CD4-positive, alpha-beta T cell treated with Interleukin-2 at 100 ng/mL for 4 hours (primary cell): ENCODE data around the gene PDZK1IP1.
"Not testable (repeated sequence)": the region's sequence is repeated elsewhere in the genome, so short reads cannot be mapped to it uniquely, and the experiment has no call there.

Source experiments
- DNase-seq: peaks from one replicate; pipeline ENCODE4 v3.0.0-alpha.2; 2020; ENCODE audit warnings: low spot score

PDZK1IP1 gene

DNA sequence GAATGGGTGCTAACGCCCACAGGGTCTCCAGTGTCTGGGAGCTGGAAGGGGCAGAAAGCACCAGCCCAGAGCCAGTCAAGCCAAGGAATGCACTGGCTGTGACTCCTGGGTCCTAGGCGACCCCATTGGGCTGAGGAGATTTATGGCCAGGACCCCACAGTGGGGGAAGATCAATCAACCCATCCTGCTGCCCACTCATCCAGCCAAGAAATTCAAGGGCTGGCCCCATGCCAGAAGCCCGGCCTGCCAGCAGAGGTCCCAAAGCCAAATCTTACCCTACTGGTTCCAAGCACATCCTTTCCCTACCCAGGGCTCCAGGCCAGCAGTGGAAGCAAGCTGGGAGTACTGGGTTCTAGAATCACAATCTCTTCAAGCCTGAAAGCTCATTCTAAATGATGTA, 6.8 kb upstream of the PDZK1IP1 start:
- no peak for DNase-seq

DNA sequence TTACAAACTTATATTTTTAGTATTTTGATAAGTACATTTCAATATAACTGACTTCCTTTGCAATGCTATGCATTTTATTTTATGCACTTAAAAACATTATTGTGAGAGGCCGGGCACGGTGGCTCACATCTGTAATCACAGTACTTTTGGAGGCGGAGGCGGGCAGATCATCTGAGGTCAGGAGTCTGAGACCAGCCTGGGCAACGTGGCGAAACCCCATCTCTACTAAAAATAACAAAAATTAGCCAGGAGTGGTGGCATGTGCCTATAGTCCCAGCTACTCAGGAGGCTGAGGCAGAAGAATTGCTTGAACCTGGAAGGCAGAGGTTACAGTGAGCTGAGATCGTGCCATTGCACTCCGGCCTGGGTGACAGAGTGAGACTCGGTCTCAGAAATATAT, 6.1 kb upstream of the PDZK1IP1 start:
- DNase-seq: not testable (repeated sequence)

DNA sequence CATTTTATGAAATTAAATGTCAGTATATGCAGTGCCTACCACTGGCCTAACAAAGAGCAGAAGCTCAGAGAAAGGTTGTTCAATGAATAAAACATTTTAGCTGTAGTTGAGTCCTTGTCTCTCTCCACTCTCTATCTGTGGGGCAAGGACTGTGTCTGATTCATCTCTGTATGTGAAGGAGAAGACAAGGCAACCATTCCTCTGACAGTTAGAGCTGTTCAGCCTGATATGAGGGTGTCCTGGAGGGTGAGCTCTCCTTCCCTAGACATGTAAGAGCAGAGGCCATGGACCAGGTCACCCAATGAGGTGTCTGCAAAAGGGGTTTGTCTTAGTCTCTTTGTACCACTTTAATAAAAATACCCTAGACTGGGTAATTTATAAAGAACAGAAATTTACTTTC, 4.5 kb upstream of the PDZK1IP1 start:
- no peak for DNase-seq

DNA sequence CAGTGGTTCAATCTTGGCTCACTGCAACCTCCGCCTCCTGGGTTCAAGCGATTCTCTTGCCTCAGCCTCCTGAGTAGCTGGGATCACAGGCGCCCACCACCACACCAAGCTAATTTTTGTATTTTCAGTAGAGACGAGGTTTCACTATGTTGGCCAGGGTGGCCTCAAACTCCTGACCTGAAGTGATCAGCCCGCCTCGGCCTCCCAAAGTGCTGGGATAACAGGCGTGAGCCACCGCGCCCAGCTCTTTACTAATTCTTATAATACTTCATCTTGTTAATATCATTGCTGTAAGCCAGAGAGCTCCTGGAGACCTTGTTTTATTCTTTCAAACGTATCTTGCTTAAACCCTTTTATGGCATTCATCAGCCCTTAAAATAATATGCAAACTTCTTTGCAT, 3.7 kb upstream of the PDZK1IP1 start:
- DNase-seq: not testable (repeated sequence)

DNA sequence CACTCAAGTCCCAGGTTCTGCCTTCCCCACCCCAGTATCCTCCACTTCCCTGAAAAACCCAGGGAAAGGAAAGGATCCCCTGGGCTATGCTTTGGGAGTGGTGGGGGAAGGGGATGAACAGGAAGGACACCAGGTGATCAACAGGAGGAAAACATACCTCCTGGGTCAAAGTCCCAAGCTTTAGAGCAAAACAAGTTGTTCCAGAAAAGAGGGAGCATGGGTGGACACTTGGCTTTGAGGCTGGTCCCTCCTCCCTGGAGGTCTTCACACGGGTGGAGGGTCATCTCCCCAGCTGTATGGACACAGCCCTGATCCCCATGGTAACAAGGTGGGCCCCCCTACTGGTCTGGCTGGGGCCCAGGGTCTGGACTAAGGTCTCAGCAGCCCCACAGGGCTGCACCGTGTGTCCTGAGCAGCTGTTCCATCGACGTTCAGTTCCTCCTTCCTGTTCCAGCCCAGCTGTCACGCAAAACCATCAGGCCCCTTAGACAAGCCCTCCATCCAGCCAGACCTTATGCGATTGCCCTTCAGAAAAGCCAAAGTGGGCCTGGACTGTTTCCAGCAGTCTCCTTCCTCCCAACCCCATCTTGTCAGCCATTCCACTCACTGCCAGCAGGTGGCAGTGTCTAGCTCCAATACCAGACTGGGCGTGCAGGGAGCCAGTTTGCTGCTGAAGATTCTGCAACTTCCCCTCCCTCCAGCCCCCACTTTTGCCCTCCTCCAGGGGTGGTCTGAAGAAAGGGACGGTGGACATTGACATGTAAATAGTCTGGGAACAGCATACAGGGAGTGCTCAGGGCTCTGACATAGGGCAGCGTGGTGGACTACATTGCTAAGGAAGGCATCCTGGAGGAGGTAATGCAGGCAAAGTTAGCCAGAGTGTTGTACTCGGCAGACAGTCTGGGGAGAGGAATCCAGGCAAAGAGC, 2.9 kb upstream of the PDZK1IP1 start:
- peak; percentile 66 for DNase-seq

DNA sequence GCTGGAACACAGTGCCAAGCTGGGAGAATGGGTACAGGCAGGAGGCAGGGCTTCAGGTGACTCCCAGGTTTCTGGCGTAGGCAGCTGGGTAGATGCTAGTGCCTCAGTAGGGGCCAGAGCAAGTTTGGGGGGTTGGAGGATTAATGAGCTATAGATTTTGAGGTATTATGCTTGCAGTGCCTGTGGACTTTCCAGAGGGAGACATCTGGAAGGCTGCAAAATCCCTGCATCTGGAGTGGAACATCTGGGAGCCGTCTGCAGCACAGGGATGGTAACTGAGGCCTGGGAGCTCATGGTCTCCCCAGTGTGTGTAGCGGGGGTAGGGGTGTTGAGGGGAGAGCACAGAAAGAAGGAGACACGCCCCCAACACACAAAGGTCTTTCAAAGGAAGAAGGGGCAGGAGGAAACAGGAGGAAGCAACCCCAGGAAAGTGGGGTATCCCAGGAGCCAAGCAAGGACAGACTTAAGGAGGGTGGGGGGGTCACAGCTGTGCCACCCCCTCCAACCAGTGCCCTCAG, 2.2 kb upstream of the PDZK1IP1 start:
- no peak for DNase-seq

DNA sequence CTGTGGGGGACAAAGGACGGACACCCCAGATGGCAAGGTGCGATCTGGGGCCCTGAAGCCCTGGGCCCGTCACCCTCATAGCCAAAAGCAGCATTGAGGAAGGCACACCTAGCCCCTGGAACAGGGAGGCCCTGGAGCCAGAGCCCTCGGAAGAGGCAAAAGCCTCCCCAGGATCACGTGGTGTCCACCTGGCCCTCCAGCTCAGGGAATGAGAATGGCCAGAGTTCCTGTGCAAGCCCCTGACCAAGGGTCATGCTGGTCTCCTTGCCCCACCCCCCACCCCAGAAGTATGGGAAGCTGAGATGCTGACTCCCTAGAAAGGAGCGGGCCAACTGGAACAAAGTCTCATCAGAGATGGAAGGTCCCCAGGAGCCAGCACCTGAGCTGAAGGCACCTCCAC, 1.0 kb upstream of the PDZK1IP1 start:
- DNase-seq: no peak

DNA sequence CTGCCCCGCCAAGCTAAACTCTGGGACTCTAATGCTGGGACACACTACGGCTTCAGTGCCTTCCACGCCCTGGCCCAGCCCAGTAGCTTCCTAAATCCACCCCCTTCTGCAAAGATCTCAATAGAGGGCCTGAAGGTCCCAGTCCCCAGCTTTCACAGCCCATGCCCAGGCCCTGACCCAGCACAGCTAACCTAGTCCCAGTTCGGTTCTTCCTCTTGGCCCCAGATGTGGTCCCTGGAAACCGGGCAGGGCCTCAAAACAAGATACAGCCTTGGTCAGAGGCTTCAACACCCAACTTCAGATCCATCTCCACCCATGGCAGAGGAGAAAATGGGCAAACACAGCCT, 646 bp upstream of the PDZK1IP1 start:
- DNase-seq: no peak

DNA sequence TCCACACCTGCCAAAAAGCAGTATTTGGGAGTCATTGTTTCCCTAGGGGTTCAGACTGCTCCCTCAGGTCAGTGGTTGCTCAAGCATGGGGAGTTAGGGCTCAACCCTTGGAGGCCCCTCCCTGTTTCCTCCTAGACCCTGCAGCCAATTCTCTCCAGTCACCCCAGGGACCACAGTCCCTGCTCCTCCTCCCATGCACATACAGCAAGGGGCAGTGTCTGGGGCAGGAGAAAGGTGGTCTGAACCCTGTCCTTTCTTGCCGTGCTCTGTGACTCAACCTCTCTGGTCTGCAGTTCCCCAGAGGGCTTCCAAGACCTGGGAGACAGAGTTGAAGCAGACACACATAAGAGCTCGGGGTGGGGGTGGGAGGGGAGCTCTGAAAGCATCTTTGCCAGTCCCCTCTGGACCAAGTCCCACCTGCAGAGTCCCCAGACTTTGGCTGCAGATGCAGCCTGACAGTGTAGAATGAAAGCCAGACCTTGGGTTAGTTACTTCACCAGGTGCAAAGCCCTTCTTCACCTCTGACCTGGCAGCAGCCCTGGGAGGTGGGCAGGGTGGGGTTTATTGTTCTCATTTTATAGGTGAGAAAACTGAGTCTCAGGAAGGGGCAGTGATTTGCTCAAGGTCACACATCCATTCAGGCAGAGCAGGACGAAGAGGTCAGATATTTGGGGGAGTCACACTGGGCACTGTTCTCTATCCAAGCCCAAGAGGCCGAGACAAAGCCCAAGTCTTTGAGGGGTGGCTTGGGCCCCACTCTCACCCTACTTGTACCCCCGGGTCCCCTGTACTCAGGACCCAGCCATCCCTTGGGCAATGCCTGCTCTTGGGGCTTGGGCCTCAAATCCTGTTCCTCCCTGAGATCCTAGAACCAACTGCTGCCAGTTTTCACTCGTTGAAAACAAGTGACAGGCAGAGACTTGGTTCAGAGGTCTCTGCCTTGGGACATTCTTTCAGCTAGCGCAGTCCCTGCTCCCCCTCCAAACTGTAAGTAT, 748 bp downstream of the PDZK1IP1 start:
- DNase-seq: no peak

DNA sequence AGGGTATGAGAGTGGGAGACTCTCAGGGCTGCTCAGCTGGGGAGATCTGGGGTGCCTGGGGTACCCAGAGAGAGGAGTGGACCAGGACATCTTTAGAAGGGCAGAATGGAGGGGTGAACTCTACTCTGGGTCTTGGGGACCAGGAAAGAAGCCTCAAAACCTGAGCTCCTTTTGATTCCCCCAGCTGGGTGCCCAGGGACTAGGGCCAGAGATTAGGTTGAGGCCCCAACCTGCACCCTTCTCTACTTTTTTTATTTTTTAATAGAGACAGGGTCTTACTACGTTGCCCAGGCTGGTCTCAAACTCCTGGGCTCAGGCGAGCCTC, 1.9 kb downstream of the PDZK1IP1 start:
- DNase-seq: no peak

DNA sequence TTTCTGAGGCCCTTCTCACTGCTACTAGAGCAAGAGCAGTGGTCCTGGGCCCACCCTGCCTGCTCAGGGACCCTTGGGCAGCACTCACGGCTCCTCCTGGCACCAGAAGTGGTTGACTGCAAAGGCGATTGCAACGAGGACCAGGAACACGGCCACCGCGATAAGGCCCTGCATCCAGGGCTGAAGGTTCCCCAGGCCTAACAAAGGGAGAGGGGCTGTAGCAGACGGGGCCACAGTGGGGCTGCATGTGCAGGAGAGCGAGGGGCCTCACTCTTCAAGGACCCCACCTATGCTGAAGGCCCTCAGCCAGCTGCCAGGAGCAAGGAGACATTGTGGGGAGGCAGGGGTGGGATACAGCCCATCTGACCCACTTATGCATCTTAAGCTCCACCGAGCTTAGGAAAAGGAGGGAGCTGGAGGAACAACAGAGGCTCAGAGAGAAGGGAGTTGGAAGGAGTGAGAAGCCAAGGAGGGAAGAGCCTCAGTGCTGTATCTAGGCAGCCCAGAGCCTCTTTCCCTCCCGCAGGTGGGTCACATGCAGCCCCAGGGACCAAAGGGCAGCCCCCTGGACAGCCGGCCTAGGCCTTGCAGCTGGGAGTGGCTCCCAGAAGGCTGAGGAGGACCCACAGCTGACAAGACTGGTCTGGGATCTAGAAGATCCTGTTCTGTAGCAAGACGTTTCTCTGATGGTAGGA, 2.5 kb downstream of the PDZK1IP1 start:
- DNase-seq: no peak

DNA sequence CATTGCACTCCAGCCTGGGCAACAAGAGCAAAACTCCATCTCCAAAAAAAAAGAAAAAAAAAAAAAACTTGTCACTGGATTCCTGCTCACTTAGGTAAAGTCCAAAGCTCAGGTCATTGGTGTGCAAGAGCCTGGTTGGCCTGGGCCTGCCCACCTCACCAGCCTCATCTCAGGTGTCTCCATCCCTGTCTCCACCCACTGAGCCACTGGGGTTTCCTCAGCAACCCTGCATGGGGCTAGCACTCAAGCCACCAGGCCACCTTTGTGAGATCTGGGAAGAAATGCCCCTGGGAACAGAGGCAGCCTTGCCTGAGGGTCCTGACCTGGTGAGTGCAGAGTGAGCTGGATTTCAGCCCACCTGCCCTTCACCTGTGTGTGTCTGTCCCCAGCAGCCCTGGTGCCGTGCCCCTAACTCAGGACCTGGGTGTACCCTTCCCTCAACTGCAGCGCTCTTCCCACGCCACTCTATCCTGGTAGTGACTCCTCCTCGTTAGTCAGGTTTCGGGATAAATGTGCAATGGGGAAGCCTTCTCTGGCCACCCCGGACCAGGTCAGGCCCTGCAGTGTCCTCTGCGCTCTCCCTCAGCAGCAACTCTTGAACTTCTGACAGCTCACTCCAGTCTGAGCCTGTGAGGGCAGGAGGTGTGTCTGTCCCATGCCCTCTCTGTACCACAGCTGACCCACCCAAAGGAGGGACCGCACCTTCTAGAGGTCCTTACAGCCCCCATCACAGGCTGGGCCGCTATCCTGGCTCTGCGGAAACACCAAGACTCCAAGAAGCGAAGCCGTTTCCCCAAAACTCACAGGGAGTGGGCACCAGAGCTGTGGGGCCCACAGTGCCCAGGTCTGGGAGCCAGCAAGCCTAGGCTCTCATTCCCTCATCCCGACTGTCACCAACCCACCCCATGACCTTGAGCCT, 3.3 kb downstream of the PDZK1IP1 start:
- no peak for DNase-seq

DNA sequence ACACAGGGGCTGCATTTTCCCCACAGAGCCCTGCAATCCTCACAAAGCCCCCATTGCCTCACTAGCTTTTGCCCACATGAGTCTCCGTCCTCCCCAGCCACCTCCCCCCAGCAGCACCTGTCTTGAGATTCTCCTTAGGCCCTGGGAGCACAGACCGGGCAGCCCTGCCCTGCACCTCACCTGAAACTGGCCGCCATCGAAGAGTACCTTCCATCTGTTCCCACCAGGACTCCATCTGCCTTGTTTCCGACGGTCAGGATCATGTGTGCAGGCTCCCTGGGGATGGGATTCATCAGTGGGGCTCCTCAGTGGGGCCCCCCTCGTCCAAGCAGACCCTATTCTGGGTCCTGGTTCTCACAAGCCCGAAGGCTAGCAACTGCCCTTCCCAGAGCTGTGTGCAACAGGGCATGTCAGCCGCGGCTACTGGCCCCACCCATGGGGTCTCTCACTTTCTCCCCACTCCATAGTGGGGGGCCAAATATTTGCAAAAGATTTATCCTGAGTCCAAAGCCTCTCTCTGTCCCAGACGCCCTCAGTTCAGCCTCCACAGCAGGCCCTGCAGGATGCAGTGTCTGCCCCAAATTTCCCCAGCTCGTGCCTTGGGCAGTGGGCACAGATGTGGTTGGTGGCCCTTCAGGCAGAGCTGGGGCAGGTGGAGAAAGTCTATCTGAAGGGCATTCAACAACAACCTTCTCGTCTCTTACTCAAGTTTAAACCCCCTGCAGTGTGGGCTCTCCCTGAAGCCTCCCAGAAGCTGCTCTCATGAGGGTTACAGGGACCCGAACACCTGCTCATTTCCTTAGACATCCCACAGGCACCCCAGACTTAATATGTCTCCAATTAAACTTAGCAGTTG, 4.8 kb downstream of the PDZK1IP1 start:
- no peak for DNase-seq

DNA sequence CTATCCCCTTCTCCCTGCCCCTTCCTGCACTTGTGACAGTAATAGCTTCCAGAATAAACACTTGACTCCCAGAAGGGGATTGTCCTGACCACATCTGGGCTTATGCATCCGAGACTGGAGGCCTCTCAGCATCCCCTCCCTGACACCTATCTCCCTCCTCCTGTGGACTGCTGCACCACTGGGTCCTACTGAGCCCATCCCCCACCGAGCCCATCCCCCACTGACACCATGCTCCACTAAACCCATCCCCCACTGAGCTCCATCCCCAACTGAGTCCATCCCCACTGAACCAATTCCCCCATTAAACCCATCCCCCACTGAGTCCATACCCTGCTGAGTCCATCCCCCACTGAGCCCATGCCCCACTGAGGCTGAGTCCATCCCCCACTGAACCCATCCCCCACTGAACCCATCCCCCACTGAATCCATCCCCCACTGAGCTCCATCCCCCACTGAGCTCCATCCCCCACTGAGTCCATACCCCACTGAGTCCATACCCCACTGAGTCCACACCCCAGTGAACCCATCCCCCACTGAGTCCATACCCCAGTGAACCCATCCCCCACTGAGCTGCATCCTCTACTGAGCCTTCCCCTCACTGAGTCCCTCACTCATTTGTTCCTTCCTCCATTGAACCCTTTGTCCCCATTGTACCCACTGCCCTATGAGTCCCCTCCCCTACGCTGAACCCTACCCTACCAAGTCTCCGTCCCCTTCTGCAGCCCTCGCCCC, 5.6 kb downstream of the PDZK1IP1 start:
- DNase-seq: no peak

DNA sequence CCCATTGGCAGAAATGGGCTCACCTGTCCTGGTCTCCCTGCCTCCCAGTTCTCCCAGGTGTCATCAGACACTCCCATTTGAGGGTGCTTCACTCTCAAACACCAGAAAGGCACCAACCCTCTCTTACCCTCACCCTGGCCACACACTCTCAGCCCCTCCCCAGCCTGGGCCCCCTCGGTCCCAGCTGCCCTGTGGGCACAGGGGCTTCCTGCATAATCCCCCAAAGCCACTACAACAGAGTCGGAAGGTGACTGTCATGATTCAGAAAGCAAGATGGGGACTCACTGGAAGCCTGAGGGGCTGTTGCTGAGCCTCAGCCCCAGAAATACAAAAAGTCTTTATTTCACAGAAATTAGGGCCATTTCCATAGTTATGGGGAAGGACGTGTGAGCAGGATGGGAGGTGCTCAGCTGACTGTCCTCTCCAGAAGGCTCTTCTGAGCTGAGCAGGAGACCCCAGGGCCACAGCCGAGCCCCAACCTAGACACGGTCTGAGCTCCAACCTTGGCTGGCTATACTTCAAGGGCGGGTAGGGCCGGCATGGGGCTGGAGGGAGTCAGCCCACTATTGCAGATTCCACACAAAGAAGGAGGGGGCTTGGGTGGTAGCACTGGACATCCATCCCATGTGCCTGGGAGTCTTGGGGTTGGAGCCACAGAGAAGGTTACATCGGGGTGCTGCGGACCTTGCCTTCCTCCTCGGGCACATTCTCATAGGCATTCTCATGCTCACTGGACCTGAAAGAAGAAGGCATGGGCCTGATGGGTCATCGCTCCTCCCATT, 6.3 kb downstream of the PDZK1IP1 start:
- DNase-seq: no peak

DNA sequence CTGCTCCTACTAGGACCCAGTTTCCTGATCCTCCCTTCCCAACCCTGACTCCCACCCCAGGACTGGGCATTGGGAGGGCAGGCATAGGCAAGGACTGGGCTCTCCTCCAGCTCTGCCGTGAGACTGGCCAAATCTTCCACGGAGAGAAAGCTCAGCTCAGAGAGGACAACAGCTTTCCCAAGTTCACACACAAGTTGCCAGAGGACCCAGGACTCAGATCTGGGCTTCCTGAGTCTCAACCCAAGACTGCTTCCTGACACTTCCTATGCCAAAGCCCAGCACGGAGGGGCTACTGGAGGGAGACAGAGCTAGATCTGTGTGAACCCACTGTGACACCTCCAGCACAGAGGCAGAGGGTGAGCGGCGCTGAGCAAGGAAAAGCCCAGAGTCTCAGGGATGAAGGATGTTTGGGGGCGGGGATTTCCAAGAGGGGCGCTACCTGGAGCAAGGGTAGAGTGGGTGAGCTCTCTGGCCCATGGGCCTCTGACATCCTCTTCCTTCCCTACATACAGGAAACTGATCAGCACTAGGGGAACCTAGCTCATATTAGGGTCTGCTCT, 7.1 kb downstream of the PDZK1IP1 start:
- DNase-seq: no peak

DNA sequence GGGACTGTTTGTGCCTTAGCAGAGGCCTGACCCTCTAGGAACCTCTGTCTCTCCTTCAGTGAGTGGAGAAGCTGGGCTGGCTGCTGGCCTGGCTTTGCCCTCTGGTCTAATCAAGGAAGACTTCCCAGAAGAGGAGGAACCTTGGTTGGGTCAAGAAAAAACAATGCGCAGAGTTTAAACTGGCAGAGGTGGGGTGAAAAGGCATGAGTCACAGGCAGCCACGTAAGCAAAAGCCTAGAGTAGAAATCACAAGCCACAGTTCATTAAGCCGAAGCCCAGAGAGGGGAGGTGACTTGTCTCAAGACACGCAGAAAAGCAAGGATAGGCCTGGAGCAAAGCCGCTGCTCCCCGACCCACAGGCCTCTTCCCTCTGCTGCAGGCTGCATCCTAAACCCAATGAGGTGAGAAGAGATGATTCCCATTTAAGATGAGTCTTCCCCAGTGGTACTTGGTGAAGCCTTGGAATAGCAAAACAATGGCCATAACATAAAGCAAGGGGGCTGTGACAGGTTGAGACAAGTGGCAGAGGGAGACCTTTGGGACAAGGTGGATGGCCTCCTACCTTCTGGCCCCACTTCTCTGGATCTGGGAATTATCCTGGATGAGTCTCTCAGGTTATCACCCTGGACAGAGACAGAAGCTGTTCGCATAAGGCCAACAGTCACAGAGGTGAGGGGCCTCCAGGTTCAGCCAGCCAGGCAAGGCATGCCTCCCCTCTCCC, 7.7 kb downstream of the PDZK1IP1 start:
- DNase-seq: no peak
